ENCODE results near the gene ADGRA3.

Gene ADGRA3

DNA sequence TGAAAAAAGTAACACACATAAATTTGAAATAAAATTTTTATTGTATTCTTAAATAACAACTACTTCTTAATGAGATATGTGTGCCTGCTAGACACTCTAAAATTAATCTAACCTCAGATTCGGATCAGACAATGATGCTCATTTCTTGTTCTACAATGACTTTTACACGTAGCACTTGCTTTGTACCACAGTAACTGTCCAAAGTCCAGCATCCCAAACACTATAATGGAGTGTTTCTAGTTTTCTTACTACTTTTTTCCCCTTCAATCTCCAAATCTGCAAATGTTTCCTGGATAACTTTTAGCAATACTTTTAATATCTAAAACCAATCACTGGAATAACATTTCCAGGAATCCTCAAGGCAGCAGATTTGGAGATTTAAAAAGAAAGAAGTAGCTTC is 75.9 kb downstream of the ADGRA3 start:
- TF ChIP-seq, protein P1, sequence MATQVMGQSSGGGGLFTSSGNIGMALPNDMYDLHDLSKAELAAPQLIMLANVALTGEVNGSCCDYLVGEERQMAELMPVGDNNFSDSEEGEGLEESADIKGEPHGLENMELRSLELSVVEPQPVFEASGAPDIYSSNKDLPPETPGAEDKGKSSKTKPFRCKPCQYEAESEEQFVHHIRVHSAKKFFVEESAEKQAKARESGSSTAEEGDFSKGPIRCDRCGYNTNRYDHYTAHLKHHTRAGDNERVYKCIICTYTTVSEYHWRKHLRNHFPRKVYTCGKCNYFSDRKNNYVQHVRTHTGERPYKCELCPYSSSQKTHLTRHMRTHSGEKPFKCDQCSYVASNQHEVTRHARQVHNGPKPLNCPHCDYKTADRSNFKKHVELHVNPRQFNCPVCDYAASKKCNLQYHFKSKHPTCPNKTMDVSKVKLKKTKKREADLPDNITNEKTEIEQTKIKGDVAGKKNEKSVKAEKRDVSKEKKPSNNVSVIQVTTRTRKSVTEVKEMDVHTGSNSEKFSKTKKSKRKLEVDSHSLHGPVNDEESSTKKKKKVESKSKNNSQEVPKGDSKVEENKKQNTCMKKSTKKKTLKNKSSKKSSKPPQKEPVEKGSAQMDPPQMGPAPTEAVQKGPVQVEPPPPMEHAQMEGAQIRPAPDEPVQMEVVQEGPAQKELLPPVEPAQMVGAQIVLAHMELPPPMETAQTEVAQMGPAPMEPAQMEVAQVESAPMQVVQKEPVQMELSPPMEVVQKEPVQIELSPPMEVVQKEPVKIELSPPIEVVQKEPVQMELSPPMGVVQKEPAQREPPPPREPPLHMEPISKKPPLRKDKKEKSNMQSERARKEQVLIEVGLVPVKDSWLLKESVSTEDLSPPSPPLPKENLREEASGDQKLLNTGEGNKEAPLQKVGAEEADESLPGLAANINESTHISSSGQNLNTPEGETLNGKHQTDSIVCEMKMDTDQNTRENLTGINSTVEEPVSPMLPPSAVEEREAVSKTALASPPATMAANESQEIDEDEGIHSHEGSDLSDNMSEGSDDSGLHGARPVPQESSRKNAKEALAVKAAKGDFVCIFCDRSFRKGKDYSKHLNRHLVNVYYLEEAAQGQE (IDR thresholded peaks at IDR 0.05; ENCODE audit: insufficient read depth in 1 of 2, low read depth in 2 of 2, low read length in 2 of 2) = no peak

- TF ChIP-seq TAF1 (IDR thresholded peaks at IDR 0.05; ENCODE audit: borderline replicate concordance, insufficient read depth, low read length) = no peak
Observed at GRCh38 chr4:22435652-22436051, 80.2 kb downstream of the ADGRA3 start.

GRCh38 chr4:22434895-22435294 is 81.0 kb downstream of the ADGRA3 start:
- TF ChIP-seq SIN3A (IDR thresholded peaks at IDR 0.05; ENCODE audit: borderline replicate concordance, insufficient read depth, low read length) (no peak), TAF1 (IDR thresholded peaks at IDR 0.05; ENCODE audit: borderline replicate concordance, insufficient read depth, low read length) (no peak), FOXP2 (optimal IDR thresholded peaks at IDR 0.05; ENCODE audit: borderline replicate concordance, extremely low read depth, extremely low read length, insufficient read depth) (no peak), POLR2AphosphoS5 (IDR thresholded peaks at IDR 0.05; ENCODE audit: low read depth, low read length) (no peak)
- TF ChIP-seq, protein P1 (IDR thresholded peaks at IDR 0.05; ENCODE audit: insufficient read depth in 1 of 2, low read depth in 2 of 2, low read length in 2 of 2) = no peak

DNA sequence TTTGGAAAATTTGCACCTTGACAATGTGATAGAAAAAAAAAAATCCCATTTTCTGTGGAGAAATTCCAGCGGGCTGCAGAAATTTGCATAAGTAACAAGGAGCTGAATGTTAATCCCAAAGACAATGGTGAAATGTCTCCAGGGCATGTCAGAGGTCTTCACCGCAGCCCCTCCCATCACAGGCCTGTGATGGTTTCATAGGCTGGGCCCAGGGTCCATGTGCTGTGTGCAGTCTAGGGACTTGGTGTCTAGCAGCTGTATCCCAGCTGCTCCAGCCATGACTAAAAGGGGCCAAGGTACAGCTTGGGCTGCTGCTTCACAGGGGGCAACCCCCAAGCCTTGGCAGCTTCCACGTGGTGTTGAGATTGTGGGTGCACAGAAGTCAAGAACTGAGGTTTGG is 85.2 kb downstream of the ADGRA3 start:
- TF ChIP-seq, protein P1 (IDR thresholded peaks at IDR 0.05; ENCODE audit: insufficient read depth in 1 of 2, low read depth in 2 of 2, low read length in 2 of 2) = no peak
- TF ChIP-seq TAF1 (IDR thresholded peaks at IDR 0.05; ENCODE audit: borderline replicate concordance, insufficient read depth, low read length) (no peak), POLR2AphosphoS5 (IDR thresholded peaks at IDR 0.05; ENCODE audit: low read depth, low read length) (no peak), SIN3A (IDR thresholded peaks at IDR 0.05; ENCODE audit: borderline replicate concordance, insufficient read depth, low read length) (no peak), FOXP2 (optimal IDR thresholded peaks at IDR 0.05; ENCODE audit: borderline replicate concordance, extremely low read depth, extremely low read length, insufficient read depth) (no peak)

DNA sequence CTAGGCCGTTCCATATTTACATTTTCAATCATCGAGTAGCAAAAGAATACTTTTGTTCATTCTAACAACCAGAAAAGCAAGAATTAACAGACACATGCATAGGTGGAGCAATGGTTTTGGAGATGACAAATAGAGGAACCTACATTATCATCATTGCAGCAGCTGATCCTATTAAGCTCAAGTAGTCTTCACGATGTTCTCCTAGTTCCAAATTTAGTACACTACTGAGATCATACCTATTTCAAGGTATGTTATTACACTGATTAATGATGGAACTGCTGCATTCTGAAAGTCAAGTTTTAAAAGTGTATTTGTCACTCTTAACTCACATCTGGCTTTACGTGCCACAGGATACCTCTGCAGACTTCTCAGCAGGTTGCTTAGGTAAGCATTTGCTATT is 87.4 kb downstream of the ADGRA3 start:
- TF ChIP-seq FOXP2 (optimal IDR thresholded peaks at IDR 0.05; ENCODE audit: borderline replicate concordance, extremely low read depth, extremely low read length, insufficient read depth) (no peak), SIN3A (IDR thresholded peaks at IDR 0.05; ENCODE audit: borderline replicate concordance, insufficient read depth, low read length) (no peak), TAF1 (IDR thresholded peaks at IDR 0.05; ENCODE audit: borderline replicate concordance, insufficient read depth, low read length) (no peak), POLR2AphosphoS5 (IDR thresholded peaks at IDR 0.05; ENCODE audit: low read depth, low read length) (no peak)
- TF ChIP-seq, protein P1 (IDR thresholded peaks at IDR 0.05; ENCODE audit: insufficient read depth in 1 of 2, low read depth in 2 of 2, low read length in 2 of 2) = no peak
